GM19035 (cell line): ENCODE data around the gene DYNC2LI1.

ENCODE experiments used
- ATAC-seq: cut with Tn5 transposase; IDR thresholded peaks from one replicate; pipeline ENCODE4 v1.9.1; 2021; ENCODE audit not compliant: unreplicated experiment

DYNC2LI1 gene

GRCh38 chr2:43812006-43812405 is 38.2 kb downstream of the DYNC2LI1 start:
- no peak for ATAC-seq

GRCh38 chr2:43812947-43813346 is 39.1 kb downstream of the DYNC2LI1 start:
- no peak for ATAC-seq

- ATAC-seq, result no peak
Measured at GRCh38 chr2:43814711-43815110, 40.9 kb downstream of the DYNC2LI1 start.

DNA sequence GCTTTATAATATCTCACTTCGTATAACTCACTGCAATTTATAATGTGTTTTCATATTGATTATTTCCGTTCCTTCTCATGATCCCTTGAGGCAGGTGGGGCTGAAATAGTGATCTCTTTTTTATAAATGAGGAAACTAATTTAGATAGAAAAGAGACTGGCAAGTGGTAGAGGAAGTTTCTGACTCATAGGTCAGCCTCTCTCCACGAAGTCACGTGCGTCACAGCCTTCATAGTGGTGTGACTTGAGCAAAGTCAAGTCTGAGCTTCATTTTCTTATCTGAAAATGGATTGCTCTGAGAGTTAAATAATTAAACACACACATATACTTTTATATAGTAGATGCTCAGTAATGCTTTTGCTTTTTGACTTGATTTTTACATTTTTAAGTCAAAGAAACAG is 44.9 kb downstream of the DYNC2LI1 start:
- ATAC-seq, result no peak

DNA sequence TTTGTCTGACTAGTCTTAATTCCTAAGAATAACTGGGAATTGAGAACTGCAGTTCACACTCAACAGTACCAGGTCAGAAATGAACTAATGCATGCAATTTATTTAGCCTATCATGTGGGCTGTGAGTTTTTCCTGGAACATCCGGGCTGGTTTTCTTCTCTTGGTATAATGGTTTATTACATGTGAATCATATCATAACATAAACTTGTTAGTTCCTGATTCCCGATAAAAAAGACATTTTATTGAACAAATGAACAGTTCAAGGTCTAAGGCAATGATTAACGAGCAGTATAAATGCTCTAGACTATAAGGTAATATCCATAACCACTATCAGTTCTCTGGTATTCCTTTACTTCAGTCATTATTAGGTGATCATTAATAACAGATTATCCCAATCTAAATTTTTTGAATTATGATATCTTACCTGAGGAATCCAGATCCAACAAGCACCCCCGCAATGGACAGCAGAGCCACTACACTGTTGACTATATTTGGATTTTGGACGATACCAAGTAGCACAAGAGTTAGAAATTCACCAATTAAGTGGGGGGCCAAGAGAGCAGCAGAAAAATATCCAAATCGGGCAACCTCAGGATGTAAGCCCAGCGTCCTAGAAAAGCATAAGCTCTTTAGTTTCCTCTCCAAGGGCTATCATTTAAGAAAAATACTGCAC is 45.8 kb downstream of the DYNC2LI1 start:
- no peak for ATAC-seq

DNA sequence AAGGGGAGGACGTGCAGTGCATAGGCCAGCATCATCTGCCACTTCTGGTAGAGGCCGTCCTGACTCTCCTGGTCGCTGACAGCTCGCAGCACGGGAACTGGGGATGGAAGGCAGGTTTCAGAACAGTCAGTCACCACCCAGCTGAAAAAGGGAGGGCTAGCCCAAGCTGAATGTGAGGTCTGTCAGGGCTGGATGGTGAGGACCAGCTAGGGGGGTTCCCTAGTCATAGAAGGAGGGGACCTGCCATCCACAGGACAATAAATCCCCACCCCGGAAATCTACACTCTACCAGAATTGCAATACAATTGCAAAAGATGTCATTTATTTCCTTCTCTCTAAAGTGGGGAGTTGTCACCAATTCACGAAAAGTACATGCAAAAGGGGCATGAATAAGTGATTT is 49.0 kb downstream of the DYNC2LI1 start:
- no peak for ATAC-seq

GRCh38 chr2:43823751-43824150 is 49.9 kb downstream of the DYNC2LI1 start:
- ATAC-seq, result no peak

GRCh38 chr2:43824512-43824911 is 50.7 kb downstream of the DYNC2LI1 start:
- ATAC-seq, result no peak

DNA sequence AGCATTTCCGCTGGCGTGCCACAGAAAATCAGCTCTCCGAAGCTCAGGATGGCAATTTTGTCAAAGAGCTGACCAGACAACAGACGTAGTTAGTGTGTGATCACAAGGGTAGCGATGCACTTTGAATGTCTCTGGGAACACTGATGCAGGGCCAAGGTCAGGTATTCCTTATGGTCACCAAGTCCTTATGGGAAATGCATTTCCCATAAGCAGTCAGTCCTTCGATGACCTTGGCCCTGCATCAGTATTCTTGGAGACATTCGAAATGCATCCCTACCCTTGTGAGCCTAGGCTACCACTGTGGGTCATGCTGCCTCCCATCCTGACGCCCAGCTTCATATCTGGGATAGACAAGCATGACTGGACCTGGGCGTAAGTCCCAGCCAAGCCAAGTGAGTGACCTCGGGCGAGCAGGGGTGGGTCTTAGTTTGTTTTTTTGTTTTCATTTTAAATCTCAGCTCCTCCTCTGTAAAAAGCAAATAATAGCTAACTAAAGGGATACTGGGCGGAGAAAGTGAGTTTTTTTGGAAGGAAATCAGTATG is 51.2 kb downstream of the DYNC2LI1 start:
- ATAC-seq, result no peak

DNA sequence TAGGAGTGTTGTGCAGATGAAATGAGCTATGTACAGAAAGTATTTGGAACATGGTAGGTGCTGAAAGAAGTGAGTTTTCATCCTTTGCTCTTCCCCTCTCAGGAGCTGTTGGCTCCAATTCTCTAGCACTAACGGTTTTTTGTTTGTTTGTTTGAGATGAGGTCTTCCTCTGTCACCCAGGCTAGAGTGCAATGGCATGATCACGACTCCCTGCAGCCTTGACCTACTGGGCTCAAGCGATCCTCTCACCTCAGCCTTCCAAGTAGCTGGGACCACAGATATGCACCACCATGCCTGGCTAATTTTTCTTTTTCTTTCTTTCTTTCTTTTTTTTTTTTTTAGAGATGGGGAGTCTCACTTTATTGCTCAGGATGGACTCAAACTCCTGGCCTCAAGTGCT is 52.0 kb downstream of the DYNC2LI1 start:
- ATAC-seq, result no peak

GRCh38 chr2:43826305-43827250 is 52.7 kb downstream of the DYNC2LI1 start:
- no peak for ATAC-seq

GRCh38 chr2:43831543-43832294 is 57.9 kb downstream of the DYNC2LI1 start:
- no peak for ATAC-seq

DNA sequence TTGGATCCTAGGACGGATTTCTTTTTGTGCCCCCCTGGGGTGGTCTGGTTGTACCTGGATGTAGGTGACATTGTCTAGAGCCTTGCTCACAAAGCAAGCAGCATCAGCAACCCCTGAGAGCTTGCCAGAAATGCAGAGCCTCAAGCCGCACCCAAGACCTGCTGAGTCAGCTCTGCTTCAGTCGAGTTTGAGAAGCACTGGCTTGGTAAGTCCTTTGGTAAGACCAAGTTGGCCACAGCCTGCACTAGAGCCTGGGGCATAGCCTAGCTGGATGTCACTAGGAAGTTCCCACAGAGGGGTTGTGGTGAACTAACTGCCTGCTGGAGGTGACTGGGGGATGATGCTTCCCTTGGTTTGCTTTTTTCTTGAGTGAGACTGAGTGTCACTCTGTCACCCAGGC is 58.6 kb downstream of the DYNC2LI1 start:
- no peak for ATAC-seq

GRCh38 chr2:43837033-43837432 is 63.2 kb downstream of the DYNC2LI1 start:
- ATAC-seq, result no peak

DNA sequence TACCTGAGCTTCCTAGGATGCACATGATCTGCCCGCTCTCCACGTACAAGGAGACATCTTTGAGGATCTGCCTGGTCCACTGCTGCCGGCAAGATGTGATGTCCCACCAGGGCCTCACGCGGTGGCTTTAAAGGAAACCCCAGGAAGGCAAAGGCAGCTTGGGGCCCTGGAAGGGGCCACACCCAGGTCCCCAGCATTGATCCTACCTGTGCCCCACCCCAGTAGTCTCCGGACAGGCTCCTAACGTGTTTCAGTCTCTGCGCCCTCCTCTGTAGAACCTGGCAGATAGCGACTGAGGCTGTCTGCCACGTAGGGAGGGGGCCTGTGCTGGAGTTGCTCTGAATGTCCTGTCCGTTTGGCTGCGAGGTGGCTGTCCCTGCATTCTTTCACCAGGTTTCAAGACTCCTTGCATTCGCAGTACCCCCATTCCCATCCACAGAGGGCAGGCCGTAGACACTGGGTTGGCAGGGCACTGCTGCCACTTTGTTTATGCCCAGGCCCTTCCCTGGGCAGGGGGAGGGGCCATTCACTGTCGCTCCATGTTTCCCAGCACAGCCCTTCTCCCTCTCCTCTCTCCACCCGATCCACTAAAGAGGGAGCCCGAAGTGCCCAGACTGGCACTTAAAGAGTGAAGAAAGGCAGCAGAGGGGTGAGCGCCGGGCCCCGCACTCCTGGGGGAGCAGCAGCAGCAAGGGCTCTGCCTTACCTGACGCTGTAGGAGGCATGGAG is 64.2 kb downstream of the DYNC2LI1 start:
- no peak for ATAC-seq

DNA sequence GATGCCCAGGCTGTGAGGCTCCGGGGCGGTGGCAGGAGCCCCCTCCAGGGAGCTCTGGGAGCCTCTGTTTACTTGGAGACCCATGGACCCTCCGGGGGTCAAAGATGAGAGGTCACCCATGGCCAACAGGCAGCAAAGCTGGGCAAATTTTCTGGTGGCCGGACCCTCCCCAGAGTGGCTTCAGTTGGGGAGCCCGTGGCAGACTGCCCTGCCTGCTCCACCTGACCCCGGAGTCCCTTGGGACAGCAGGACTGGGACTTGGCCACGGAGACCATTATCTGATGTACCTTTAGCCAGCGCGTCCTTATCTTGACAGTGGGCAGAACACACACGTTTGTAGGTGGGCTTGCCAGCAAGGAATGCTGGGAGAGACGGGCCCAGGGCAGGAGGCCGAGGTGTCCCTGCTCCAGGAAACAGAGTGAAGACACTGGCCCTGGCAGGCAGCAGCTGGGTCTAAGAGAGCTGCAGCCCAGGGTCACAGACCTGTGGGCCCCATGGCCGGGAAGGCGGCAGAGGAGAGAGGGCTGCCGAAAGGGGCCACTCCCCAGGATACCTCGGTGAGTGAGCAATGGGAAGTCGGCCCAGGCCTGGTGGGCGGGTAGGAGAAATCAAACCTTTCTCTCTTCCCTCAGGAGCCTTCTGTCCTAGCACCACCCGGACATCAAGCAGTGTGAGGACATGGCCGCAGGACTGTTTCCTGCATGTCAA is 64.9 kb downstream of the DYNC2LI1 start, which contains the start of the genes ABCG5 and ABCG8:
Gene ABCG5 (minus strand): TSS at position 280 of the 708 bp plus-strand sequence. CDS start 160 bp downstream, at position 120.
Gene ABCG8 (plus strand): TSS at position 412 of the 708 bp plus-strand sequence. CDS start 83 bp downstream, at position 495.
- ATAC-seq, result no peak

GRCh38 chr2:43839776-43840564 is 66.1 kb downstream of the DYNC2LI1 start:
- ATAC-seq, result no peak

GRCh38 chr2:43840965-43841364 is 67.1 kb downstream of the DYNC2LI1 start:
- ATAC-seq, result no peak
